H7 (cell line): ENCODE data around the gene PGP. TPM values are rescaled to one million over a fixed set of nuclear protein-coding genes. Genes with fewer than 3 reads are reported as not detected.
"Not testable (repeated sequence)": the region's sequence is repeated elsewhere in the genome, so short reads cannot be mapped to it uniquely, and the experiment has no call there.

Experiments
- DNase-seq: peaks from one replicate; pipeline ENCODE4 v3.0.0; 2012
- H3K27me3 ChIP-seq: 2 replicates; pipeline ENCODE4 v1.6.0; 2011; ENCODE audit warnings: mild to moderate bottlenecking, low read length; ENCODE audit not compliant: control insufficient read depth, insufficient read depth
- H3K36me3 ChIP-seq: replicated peaks from 2 replicates; pipeline ENCODE4 v1.5.1; 2011; ENCODE audit warnings: low read length; ENCODE audit not compliant: control insufficient read depth, insufficient read depth
- H3K4me3 ChIP-seq: 2 replicates; pipeline ENCODE4 v1.5.1; 2011; ENCODE audit warnings: low read depth, mild to moderate bottlenecking, control low read depth, low read length, moderate library complexity; ENCODE audit not compliant: insufficient read depth
- total RNA-seq: library from RNA; depleted of rRNA; stranded (reverse); fragments of >200 nt; shearing (Covaris generic); gene quantifications from 2 replicates; pipeline ENCODE4 v1.2.3, GENCODE V29; 2014

PGP gene
- total RNA-seq, 1 experiment from 2014 or later: 57.4 TPM

GRCh38 chr16:2206420-2206779 lies 8.2 kb downstream of the PGP start:
- Histone ChIP-seq H3K27me3 (no peaks in the 10 kb centered on the region), H3K4me3 (peak overlapping the region; percentile 92), H3K36me3 (peaks cover 13% of the 10 kb centered on the region)
- no peak for DNase-seq

DNA sequence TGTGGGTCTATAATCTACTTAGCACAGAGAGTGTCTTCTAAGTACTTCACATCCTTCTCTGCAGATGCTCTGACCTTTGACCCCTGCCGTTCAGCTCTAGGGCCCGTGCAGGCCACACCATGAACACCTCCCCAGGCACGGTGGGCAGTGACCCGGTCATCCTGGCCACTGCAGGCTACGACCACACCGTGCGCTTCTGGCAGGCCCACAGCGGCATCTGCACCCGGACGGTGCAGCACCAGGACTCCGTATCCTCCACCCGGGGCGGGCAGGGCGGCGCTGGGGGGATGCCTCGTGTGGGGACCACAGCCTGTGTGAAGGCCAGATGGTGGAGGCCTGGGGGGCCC lies 8.7 kb downstream of the PGP start:
- Histone ChIP-seq H3K36me3 (peaks cover 13% of the 10 kb centered on the region), H3K27me3 (no peaks in the 10 kb centered on the region), H3K4me3 (peak overlapping the region; percentile 92)
- peak; percentile 81 for DNase-seq

DNA sequence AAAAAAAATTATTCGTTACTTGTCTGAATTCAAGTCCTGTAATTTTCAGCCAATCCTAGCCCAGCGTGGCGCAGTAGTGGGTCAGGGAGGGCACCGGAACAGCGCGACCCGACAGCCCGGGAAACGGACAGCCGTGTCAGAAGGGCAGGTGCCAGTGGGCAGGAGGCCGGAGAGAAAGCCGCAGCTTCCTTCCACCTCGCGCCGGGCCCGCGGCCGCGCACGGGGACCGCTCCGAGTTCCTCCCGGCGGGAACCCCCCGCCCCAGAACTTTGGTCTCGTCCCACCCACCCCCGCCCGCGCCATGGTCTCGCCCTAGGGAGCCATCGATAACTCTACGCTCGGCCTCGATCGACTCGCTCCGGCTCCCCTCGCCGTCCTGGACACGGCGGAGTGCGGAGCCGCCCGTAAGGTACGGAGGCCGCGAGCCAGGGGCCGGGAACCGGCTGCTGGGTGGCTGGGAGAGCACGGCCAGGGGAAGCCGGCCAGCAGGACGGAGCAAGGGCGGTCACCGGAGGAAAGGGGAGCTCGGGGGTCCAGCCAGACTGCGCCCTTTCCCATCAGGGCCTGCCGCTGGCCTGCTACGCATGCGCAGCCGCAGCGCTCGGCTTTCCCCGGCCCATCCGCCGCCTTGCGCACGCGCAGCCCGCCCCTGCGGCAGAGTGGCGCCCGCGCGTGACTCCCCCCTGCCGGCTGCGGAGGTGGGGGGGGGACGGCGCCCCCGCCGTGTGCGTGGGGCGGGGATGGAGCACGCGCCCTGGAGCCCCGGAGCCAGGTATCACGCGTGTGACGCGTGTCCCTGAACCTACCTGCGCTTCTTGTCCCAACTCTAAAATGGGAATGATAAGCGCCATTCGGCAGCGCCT lies 9.3 kb downstream of the PGP start, which contains the start of gene MLST8:
Gene MLST8, plus strand, starts transcription at position 351 of the 863 bp plus-strand sequence. CDS start 632 bp downstream, outside the sequence.
- H3K4me3 ChIP-seq: peak within 1 kb of the TSS; percentile 92
- DNase-seq: peak; percentile 100
- H3K27me3 ChIP-seq: no peaks in the 10 kb centered on the region
- H3K36me3 ChIP-seq: peaks cover 13% of the 10 kb centered on the region

DNA sequence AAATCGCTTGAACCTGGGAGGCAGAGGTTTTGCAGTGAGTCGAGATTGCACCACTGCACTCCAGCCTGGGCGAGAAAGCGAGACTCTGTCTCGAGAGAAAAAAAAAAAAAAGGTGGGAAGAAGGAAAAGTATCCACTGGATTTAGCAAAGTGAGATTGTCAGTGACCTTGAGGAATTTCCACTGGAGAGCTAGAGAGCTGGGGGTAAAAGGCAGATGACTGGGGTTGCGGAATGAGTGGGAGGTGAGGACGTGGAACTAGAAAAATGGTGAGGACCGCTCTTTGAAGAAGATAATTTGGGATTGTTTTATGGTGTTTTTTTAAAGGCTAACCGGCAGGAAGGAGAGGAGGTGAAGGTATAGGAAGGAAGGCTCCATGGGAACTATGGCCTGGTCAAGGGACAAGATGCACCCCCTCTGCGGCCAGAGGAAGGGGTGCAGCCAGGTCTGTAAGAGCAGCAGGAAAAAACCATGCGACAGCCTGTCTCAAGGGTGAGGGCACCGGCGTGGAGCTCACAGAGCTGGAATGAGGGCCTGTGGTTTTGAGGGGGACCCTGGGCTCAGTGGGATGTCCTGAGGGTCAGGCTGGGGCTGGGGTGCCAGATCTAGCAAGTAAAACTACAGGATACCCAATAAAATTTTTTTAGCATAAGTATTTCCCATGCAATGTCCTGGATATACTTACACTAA lies 10.1 kb downstream of the PGP start:
- H3K27me3 ChIP-seq: peaks cover 3% of the 10 kb centered on the region; the same call in 1 of the 2 replicates
- peak overlapping the region; percentile 92 for H3K4me3 ChIP-seq
- peaks cover 13% of the 10 kb centered on the region for H3K36me3 ChIP-seq
- no peak for DNase-seq

- not testable (repeated sequence) for DNase-seq, H3K36me3 ChIP-seq, H3K4me3 ChIP-seq
- peaks cover 11% of the 10 kb centered on the region for H3K27me3 ChIP-seq
These were observed 11.4 kb downstream of the PGP start for GRCh38 chr16:2203119-2203688.

- Histone ChIP-seq H3K27me3 (peaks cover 31% of the 10 kb centered on the region), H3K4me3 (no peak overlapping the region), H3K36me3 (no peaks in the 10 kb centered on the region)
- DNase-seq: no peak
These were observed 14.3 kb downstream of the PGP start for GRCh38 chr16:2200313-2200712.

GRCh38 chr16:2199621-2200139 lies 15.0 kb downstream of the PGP start:
- no peak overlapping the region for H3K4me3 ChIP-seq
- DNase-seq: no peak
- no peaks in the 10 kb centered on the region for H3K36me3 ChIP-seq
- H3K27me3 ChIP-seq: peaks cover 35% of the 10 kb centered on the region

GRCh38 chr16:2199095-2199494 lies 15.5 kb downstream of the PGP start:
- Histone ChIP-seq H3K36me3 (no peaks in the 10 kb centered on the region), H3K4me3 (no peak overlapping the region), H3K27me3 (peaks cover 35% of the 10 kb centered on the region)
- no peak for DNase-seq

DNA sequence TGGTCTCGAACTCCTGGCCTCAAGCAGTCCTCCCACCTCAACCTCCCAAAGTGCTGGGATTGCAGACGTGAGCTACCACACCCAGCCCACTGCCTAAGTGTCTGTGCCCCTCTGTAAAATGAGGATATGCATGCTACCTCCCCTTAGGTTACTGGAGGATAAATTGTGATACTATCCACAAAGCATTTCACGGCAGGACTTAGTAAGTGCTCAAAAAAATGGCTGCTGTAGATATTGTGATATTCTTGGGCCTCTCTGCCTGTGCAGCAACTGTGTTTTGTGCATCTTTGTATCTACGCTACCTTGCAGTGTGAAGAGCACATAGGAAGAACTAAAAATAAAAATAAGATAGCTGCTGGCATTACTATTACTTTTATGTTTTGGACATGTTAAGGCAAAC lies 16.4 kb downstream of the PGP start:
- Histone ChIP-seq H3K4me3 (no peak overlapping the region), H3K27me3 (peaks cover 35% of the 10 kb centered on the region), H3K36me3 (no peaks in the 10 kb centered on the region)
- DNase-seq: no peak

- H3K27me3 ChIP-seq: peaks cover 35% of the 10 kb centered on the region
- DNase-seq: no peak
- H3K4me3 ChIP-seq: no peak overlapping the region
- H3K36me3 ChIP-seq: no peaks in the 10 kb centered on the region
These were observed 16.9 kb downstream of the PGP start for GRCh38 chr16:2197765-2198164.

DNA sequence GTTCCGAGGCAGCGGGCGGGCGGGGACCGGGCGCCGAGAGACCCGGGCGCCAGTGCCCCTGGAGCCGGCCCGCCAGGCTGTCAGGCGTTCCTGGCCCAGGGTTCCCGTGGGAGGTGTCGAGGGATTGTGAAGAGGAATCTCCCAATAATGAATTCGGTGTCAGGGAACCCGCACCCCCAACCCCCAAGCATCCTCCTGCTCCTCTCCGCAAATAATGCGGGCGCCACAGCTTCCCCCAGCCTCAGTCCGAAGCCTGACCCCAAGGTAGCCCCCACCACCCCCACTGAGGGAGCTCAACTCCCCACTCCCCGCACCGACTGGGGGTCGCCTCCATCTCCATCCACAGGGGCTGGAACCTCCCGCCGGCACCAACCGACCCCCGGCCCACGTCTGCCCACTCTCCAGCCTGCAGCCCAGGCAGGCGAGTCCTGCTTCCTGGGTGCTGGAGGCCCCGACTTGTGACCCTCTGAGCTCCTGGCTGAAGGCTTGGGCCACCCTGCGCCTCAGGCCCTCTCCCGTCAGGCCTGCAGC lies 17.6 kb downstream of the PGP start:
- no peak for DNase-seq
- Histone ChIP-seq H3K27me3 (peaks cover 35% of the 10 kb centered on the region), H3K4me3 (peak overlapping the region; percentile 32), H3K36me3 (no peaks in the 10 kb centered on the region)

DNA sequence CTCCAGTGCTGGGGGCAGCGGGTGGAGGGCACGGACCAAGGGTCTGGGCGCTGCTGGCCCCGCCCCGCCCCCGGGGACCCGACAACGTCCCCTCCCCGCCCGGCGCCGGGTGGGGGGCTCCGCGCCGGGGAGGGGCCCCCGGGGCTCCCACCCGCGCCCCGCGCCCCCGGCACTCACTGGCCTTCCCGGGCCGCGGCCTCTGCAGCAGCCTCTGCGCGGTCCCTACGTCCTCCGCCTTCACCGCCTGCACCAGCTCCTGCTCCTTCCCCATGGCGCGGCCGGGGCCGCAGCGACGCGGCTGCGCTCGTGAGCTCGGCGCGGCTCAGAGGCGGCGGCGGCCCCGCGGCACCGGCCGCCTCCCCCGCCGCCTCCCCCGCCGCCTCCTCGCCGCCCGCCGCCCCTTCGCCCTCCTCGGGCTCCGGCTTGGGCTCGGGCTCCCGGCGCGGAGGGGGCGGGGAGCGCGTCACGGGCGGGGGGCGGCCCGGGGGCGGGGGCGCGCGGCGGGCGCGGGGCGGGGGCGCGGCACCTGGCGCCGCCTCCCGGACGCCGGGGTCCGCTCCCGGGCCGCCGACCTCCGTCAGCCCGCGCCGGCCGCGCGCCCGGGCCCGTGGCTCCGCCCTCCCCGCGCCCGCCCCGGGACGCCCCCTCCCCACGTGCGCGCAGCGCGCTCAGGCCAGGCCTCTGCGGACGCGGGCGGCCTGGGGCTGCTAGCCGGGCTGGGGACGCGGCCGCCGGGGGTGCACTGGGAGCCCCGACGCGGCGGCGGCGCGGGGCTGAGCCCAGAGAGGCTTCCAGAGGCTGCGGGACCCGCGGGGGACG lies 18.3 kb downstream of the PGP start, which contains the start of gene CASKIN1:
Gene CASKIN1, minus strand, starts transcription at position 444 of the 819 bp plus-strand sequence. Its CDS starts 173 bp downstream, at position 271.
- no peaks in the 10 kb centered on the region for H3K36me3 ChIP-seq
- peak; percentile 94 for DNase-seq
- peak within 1 kb of the TSS; percentile 47 for H3K4me3 ChIP-seq
- peaks cover 35% of the 10 kb centered on the region for H3K27me3 ChIP-seq

DNA sequence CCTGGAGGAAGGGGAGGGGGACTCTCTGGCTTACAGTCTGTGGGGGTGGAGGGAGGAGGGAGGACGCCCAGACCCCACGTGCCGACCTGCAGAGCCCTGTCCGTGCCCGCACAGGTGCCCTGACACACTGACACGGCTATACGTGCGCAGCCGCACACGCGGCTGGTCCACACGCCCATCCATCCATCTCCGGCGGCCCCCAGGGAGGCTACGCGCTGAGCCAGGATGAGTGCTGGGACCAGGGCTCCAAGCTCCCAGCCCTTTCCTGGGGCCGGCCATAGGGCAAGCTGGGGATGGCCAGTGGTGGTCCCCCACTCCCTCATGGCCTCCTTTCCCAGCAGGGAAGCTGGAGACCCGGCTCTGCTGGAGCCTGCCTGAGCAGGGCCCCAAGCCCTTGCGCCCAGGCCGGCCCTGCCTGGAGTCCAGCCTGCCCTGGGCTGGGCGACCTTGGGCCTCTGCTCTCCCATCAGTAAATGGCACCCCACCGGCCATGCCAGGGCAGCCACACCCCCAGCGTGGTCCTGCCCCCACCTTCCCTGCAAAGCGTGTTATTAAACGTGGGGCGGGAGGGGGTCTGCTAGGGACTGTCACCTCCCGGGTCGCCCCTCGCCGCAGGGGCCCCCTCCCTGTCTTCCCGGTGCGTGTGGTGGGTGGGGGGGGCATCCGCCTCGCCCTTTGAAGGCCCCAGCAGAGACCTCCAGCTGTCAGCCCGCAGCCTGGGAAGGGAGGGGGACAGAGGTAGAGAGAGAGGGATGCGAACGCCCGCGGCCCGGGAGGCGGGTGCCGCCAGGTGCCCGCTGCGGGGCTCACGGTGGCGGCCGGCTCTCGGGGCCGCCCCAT lies 19.1 kb downstream of the PGP start:
- DNase-seq: peak; percentile 90
- H3K27me3 ChIP-seq: peaks cover 35% of the 10 kb centered on the region
- no peaks in the 10 kb centered on the region for H3K36me3 ChIP-seq
- H3K4me3 ChIP-seq: peak overlapping the region; percentile 47
